Measurements from ENCODE around the gene MOSMO. TPM values are rescaled to one million over a fixed set of nuclear protein-coding genes. Genes with fewer than 3 reads are reported as not detected.

The MOSMO gene
- total and polyA plus RNA-seq, 2 of the 4 experiments (the other 2 are of a cell fraction) = 10.5 to 16.0 TPM

DNA sequence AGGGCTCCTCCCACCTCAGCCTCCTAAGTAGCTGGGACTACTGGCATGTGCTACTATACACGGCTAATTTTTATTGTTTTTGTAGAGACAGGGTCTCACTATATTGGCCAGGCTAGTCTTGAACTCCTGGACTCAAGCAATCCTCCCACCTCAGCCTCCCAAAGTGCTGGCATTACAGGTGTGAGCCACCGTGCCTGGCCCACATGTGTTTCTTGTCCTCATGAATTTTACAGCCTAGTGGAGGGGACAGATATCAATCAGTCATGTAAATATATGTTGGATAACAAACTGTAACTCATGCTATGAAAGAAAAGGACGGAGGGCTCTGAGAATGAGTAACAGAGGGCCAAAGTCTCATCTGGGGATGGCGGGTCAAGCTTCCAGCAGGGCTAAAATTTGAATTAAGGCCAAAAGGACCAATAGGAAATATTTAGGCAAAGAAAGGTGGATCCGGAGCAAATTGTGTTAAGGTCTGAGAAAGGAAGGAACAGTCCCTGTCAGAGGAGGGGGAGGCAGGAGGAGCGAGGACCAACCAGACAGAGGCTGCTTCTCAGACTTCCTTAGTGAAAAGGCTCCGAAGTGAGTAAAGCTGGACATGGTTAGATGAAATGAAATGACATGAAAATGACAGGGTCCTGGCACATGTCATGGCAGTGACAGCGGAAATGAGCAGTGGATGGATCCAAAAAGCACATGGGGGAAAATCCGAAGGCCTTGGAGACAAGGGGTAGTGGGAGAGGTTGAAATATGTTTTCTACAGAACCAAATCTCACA, 10.8 kb upstream of the MOSMO start (continued):
- TF ChIP-seq NFE2L2 (IDR thresholded peaks at IDR 0.05; ENCODE audit: low read depth, low read length) = no peak

DNA sequence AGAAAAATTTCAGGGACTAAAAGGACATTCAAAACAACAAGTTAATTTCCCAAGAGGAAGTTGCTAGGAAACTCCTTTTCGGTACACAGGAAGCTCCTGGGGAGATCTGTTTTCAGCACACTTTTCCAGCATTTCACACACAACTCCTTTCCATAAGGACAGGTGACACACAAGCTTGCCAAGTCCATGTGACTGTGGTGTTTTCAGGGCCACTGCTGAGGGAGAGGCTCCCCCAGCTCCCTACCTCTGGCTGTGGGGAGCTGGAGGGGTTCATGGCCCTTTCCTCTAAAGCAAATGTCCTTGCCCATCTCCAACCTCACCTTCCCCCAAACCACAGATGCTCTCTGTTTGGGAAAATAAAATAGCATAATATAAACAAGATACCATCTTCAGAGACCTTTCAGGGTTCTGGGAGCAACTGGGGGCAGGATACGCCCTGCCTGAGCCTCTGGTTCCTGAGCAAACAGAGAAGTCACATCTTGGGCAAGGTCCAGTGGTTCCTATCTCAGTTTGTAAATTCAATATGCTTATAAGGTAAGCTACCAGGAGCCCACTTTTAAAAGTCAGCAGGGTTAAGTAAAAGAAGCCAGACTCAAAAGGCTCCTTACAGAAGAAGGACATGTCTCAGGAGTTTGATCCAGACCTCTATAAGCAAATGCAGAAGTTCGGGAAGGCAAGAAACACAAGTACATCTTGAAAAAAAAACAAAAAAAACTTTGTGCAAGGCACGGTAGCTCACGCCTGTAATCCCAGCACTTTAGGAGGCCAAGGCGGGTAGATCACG, 10.0 kb upstream of the MOSMO start:
- H4K5ac ChIP-seq (ENCODE audit: low read depth, low read length) = no peak overlapping the region
- no peak overlapping the region for H4K8ac ChIP-seq (ENCODE audit: low read depth in 2 of 2, low read length in 2 of 2)
- no peak overlapping the region for H2AK9ac ChIP-seq (replicated peaks; ENCODE audit: low read depth, low read length, poor library complexity)
- WGBS, 2 experiments (ENCODE audit: extremely low coverage in 2 of 2, insufficient read length in 1 of 2) = 89% methylated on average over 4 of the region's 7 CpGs; no CpG with 5 or more reads in 1 of the 2 experiments
- no peak overlapping the region for H3K4ac ChIP-seq (ENCODE audit: low read depth, low read length)
- H3K18ac ChIP-seq (ENCODE audit: low read depth, low read length) = no peak overlapping the region
- H3K36me3 ChIP-seq (ENCODE audit: control insufficient read depth, insufficient read depth, low read length) = no peaks in the 10 kb centered on the region
- ChIA-PET CTCF (interaction anchor here (2.3 to 3.1 kb wide), 2 partner anchors 80 to 101 kb away, joined by 16 to 20 read pairs; no protein-coding TSS in a partner anchor), POLR2A (ENCODE audit: unreplicated experiment) (no interaction called here)
- intact Hi-C loops (cut with micrococcal nuclease) (no loop called here), dilution Hi-C loops (cut with HindIII; ENCODE audit: low sequenced_read_pairs, unreplicated experiment) (no loop called here), in situ Hi-C loops (cut with MboI; ENCODE audit: low sequenced_read_pairs) (loop anchor here (5.0 kb wide), 2 partner anchors 99 to 184 kb away; no protein-coding TSS in a partner anchor)
- H3K56ac ChIP-seq (ENCODE audit: extremely low read depth, insufficient read depth, low read length) = no peak overlapping the region
- H2BK15ac ChIP-seq (ENCODE audit: low read depth, low read length) = no peak overlapping the region
- no peaks in the 10 kb centered on the region for H4K20me1 ChIP-seq (ENCODE audit: insufficient read depth, low read length)
- H3K79me1 ChIP-seq (ENCODE audit: low read depth in 1 of 2, low read length in 2 of 2) = no peaks in the 10 kb centered on the region; a peak in 1 of 4 replicates
- no peak overlapping the region for H2BK20ac ChIP-seq (ENCODE audit: low read depth, low read length)
- no peak overlapping the region for H2AFZ ChIP-seq (replicated peaks; ENCODE audit: low read length, poor library complexity)
- H4K91ac ChIP-seq (ENCODE audit: insufficient read depth, low read depth, low read length) = no peak overlapping the region
- peaks cover 5% of the 10 kb centered on the region; the same call in 1 of the 2 replicates for H3K9me1 ChIP-seq (ENCODE audit: insufficient read depth, low read length)
- no TSS peak for BruUV-seq (replicated peaks)
- H3K27me3 ChIP-seq (ENCODE audit: control insufficient read depth, insufficient read depth, low read length) = no peaks in the 10 kb centered on the region
- no peak overlapping the region for H2AK5ac ChIP-seq (ENCODE audit: low read depth, low read length)
- no peaks in the 10 kb centered on the region for H3K9me3 ChIP-seq (ENCODE audit: control insufficient read depth, insufficient read depth, low read length)
- H3K4me1 ChIP-seq (ENCODE audit: control insufficient read depth, insufficient read depth, low read length) = peaks cover 3% of the 10 kb centered on the region
- H2BK120ac ChIP-seq (ENCODE audit: low read depth, low read length) = no peak overlapping the region
- H3K14ac ChIP-seq (replicated peaks; ENCODE audit: low read depth, low read length) = no peak overlapping the region
- no peak overlapping the region for H3K23ac ChIP-seq (ENCODE audit: low read depth, low read length)
- H3K27ac ChIP-seq (ENCODE audit: insufficient read depth, low read length) = no peak overlapping the region
- TF ChIP-seq, protein P1, sequence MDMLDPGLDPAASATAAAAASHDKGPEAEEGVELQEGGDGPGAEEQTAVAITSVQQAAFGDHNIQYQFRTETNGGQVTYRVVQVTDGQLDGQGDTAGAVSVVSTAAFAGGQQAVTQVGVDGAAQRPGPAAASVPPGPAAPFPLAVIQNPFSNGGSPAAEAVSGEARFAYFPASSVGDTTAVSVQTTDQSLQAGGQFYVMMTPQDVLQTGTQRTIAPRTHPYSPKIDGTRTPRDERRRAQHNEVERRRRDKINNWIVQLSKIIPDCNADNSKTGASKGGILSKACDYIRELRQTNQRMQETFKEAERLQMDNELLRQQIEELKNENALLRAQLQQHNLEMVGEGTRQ (IDR thresholded peaks at IDR 0.05; ENCODE audit: low read depth, low read length) = no peak
- no peak for TF ChIP-seq BHLHE40 (IDR thresholded peaks at IDR 0.05; ENCODE audit: low read depth, low read length)
- TF ChIP-seq MAZ (IDR thresholded peaks at IDR 0.05; ENCODE audit: borderline replicate concordance, low read depth, low read length) = no peak
- TF ChIP-seq CHD1 (IDR thresholded peaks at IDR 0.05; ENCODE audit: low read depth, low read length) = no peak
- TF ChIP-seq POLR2A (IDR thresholded peaks at IDR 0.05; ENCODE audit: low read depth, low read length) = no peak
- no peak for TF ChIP-seq SMC3 (IDR thresholded peaks at IDR 0.05; ENCODE audit: low read depth, low read length)
- no peak for TF ChIP-seq FOS (IDR thresholded peaks at IDR 0.05; ENCODE audit: low read depth, low read length)
- TF ChIP-seq MXI1 (IDR thresholded peaks at IDR 0.05; ENCODE audit: borderline replicate concordance, low read depth, low read length) = no peak
- no peak for TF ChIP-seq CEBPB (IDR thresholded peaks at IDR 0.05; ENCODE audit: low read depth, low read length)
- no peak overlapping the region for H3K4me3 ChIP-seq (ENCODE audit: insufficient read depth, low read depth, low read length)
- DNase-seq (no peak), ATAC-seq (ENCODE audit: low read depth) (no peak)
- H3K9ac ChIP-seq (ENCODE audit: low read depth, low read length) = no peak overlapping the region
- H3K4me2 ChIP-seq (ENCODE audit: low read depth, low read length) = no peak overlapping the region
- H2BK5ac ChIP-seq (ENCODE audit: low read depth, low read length, poor library complexity, severe bottlenecking) = no peak overlapping the region
